Stimulated activated CD8-positive, alpha-beta memory T cell treated with anti-CD3 and anti-CD28 coated beads, Interleukin-7, amount 100 ng/mL, for 48 hours (primary cell): ENCODE data around the gene AIRE.

Experiments used
- DNase-seq, 2 donors: peaks; one replicate each; pipeline ENCODE4 v3.0.0-alpha.2; 2020; ENCODE audit warnings: low read depth in 1 of 2; ENCODE audit errors: extremely low read depth in 1 of 2

Gene AIRE

DNA sequence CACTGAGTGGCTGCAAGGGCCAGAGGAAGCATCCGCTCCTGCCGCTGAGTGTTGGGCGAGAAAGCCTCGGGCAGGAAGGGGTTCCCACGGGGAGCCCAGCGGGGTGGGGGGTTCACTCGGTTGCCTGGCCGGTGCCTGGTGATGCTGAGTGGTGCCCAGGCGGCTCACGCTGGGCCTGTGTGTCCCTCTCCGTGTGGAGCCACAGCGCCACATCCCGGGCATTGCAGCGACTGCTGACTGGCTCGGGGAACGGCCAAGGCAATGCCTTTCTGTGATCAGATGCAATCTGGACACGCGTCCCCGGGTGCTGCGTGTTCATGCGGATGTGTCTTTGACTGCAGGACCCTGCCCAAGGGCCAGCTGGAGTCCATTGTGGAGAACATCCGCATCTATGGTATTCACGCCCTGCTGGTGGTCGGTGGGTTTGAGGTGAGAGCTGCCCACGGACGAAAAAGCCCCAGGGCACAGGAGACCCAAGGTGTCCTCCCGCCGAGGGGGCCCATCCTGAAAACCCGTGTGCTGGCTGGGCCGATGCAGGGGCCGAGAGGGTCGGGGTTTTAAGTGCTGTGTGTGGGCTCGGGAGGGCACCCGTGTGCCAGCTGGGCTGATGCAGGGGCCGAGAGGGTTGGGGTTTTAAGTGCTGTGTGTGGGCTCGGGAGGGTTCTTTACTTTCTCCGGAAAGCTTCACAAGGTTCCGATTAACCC lies 37.1 kb downstream of the AIRE start:
- DNase-seq, result no peak

DNA sequence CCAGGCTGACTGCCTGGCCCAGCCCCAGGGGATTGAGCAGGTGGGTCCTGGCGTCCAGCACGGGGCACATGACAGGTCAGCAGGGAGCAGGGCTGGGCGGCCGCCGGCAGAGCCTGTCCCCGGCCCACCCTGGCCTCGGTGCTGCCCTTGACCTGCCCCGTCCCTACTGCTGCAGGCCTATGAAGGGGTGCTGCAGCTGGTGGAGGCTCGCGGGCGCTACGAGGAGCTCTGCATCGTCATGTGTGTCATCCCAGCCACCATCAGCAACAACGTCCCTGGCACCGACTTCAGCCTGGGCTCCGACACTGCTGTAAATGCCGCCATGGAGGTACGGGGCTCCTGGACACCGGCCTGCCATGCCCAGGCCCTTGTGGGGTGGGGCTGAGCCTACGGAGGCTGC lies 37.9 kb downstream of the AIRE start:
- no peak for DNase-seq

DNA sequence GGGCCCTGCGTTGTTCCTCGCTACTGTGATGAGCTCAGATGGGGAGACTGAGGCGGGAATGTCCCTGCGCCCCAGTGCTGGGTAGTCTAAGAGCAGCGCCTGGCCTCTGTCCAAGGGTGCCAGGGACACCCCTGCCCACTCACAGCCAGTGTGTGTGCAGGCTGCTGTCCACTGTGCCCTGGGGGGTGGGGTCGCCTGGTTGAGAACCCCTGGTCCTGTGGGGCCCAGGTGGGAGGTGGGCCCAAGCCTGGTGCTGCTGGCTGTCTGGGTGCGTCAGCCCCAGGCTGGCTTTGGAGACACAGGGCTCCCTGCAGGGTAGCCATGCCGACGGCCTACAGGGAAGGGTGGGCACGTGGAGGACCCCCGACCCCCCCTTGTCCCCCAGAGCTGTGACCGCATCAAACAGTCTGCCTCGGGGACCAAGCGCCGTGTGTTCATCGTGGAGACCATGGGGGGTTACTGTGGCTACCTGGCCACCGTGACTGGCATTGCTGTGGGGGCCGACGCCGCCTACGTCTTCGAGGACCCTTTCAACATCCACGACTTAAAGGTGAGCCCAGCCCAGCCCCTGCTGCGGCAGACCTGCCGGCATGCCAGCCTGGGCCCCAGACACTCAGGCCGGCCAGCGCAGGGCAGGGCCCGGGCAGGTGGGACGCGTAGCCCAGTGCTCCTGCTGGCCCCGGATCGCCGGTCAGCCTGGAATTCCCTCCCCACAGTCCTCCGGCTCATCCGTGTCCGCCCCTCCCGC lies 38.6 kb downstream of the AIRE start:
- no peak for DNase-seq

DNA sequence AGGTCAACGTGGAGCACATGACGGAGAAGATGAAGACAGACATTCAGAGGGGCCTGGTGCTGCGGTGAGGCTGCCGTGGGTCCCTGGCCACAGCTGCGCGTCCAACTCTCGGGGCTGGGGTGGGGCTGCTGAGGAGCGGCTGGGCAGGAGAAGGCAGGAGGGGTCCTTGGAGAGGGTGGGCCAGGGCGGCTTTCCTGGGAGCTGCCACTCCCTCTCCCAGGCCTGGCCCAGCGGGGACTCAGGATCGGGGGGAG lies 39.1 kb downstream of the AIRE start:
- DNase-seq, result no peak

DNA sequence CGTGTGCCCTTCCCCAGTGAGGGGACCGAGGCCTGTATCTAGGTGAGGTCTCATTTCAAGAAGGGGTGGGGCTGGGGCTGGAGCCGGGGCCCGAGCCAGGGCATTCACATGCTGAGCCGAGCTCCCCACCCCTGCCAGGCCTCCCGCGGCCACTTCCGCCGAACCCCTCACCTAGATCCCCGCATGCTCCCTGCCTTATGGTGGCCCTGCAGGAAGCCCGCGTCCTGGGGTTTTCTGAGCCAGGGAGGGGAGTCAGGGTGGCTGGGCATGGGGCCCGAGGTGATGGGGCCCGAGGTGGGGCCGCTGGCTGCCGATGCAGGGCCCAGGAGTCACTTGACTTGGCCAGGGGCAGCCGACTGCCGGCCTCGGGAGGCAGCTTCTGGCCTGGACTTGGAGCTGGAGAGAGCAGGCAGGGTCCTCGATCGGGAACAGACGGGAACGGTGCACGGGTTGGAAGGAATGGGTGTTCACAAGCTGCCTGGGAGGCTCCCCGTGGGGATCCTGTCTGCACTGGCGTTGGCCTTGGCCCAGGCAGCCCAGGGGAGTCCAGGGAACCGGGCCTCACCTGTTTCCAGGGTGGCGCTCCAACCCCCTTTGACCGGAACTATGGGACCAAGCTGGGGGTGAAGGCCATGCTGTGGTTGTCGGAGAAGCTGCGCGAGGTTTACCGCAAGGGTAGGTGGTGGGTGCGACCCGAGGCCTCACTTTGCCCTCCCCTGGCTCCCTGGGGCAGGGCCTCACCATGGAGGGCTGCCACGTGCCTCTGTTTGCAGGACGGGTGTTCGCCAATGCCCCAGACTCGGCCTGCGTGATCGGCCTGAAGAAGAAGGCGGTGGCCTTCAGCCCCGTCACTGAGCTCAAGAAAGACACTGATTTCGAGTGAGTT lies 40.0 kb downstream of the AIRE start:
- DNase-seq, result no peak

DNA sequence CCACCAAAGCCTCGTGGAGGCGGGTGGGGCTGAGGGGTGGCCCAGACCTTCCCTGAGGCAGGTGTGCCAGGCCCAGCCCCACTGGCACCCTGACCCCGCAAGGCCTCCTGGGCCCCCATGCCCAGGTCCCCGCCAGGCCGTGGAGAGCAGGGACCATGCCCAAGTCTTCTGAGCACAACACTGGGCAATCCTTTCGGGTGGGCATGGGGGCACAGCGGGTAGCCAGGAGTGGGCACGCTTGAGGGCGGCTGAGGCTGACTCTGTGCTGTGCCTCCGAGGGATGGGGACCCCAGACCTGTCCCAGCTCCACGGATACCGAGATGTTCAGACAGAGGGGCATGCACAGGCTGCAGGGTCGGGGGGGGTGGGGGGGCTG lies 40.6 kb downstream of the AIRE start:
- no peak for DNase-seq

DNA sequence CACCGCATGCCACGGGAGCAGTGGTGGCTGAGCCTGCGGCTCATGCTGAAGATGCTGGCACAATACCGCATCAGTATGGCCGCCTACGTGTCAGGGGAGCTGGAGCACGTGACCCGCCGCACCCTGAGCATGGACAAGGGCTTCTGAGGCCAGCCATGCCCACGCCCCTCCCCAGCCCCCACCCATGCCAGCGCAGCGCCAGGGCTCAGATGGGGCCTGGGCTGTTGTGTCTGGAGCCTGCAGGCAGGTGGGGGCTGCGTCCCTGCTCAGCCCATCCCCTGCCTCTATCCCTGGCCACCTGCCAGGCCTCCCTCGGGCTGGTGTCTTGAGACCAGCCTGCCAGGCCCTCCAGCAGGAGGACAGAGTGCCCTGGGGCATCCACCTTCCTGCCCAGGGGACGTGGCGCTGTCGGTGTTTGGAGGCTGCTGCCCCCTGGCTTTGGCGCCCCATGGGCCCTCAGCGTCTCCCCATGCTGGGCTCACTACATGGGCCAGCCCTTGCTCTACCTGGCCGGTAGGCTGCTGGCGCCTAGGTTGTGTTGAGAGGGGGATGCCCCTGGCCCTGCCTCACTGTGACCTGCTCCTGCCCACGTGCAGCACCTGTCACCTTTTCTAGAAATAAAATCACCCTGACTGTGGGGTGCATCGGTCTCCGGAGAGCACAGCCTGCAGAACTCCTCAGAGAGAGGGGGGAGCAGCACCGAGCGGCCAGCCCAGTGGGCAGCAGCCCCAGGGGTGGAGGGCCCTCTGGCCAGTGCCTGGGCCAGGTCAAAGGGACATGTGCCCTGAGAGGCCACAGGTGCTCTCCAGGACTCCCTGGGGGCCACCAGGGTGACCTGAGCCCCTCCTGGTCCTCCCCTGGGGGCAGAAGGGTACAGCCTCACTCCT lies 41.3 kb downstream of the AIRE start:
- DNase-seq, result no peak

DNA sequence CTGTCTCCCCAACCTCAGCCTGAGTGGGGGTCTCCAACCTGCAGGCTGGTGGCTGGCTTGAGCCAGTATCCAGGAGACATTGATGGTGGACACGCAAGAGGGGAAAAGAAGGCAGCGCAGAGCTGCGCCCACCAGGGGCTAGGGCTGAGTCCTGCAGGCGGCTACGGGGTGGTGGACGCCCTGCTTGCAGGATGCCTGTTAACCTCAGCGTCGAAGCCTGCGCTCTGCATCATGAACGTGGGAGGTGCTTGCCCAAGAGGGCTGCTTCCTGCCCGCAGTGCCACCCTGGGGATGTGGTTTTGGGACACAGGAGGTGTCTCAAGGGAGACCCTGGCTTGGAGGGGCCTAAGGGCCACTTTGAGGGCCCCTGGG lies 41.9 kb downstream of the AIRE start:
- no peak for DNase-seq

DNA sequence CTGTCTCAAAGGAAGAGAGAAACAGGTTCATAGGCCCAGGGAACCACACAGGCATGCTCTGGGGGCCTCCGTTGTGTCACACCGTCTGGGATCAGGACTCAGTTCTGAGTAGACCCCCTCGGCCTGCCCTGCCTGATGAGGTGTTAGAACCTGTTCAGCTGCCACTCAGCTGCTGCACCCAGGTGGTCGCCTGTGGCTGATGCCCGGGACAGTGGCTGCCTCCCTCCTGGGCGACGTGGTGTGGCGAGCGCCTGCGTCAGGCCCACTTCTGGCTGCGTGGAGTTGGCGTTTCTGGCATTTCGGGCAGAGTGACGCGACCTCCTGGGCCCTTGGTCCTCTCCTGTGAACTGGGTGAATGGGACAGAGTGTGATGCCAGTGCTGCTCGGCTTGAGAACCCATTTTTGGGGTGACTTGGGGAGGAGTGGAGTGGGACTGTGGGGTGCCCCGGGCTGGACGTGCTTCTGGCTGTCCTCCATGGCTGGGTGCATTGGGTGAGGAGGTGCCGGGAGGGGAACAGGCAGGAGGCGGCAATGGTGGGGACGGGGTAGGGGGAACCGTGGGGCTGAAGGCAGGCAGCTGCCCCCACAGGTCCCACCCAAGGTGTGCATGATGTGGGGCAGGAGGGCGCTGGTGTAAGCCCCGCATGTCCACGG lies 42.7 kb downstream of the AIRE start:
- DNase-seq, result no peak

DNA sequence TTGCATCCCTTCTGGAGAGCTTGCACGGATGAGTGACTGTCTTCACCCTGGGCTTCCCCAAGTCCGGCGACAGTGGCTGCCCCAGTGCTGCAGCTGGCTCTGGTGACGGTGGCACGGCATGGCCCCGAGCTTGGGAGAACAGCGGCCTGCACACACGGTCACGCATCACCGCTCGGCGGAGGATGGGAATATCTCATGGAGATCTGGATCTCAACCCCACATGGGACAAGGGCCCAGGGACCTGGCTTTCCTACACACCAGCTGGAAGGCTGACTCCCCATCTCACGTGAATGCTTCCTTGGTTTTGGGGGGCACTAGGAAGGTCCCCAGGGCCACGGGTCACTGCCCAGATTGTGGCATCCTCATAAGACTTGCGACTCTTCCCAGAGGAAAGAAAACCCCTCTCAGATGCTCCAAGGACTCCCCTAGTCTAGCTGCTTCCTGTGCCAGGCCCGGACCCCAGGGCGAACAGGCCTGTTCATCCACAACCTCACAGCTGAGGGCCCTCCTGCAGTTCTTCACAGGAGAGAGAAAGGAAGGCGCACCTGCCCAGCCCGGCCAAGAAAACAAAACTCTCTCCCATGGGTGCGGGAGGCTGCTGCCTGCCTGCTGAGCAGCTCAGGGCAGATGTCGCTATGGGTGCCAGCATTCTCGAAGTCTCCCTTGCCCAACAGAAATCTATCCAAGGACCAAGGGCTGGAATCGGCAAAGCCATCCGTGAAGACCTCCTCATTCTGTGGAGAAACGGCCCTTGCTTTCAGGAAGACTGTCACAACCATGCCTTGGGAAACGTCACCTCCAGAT lies 43.6 kb downstream of the AIRE start:
- no peak for DNase-seq

DNA sequence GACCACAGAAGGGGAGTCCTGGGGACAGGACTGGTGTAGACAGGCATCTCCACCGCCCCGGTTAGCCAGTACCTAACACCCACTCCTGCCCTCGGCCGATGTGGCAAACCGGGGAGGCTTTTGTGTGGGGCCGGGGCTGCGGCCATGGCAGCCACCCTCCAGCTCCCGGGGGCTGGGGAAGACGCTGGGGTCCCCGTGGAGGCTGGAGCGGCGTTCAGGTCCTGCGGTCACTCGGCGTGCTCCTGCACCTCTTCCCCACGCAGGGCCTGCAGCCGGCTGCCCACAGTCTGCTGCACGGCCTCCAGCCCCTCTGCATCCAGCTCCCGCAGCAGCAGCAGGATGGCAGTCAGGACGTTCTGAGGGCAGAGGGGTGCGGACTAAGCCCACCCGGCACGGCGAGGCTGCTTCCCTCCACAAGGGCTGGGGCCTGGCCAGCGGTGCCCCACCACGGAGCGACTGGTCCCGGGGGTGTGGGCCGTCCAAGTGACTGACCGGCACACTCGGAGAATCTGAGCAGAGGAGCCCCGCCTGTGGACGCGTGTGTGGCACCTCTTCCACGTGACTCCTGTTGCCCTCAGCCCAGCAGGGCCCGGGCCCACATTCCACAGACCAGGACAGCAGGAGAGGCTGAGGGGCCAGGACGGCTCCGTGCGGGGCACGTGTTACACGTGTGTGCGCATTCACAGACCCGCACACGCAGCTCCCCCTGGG lies 44.5 kb downstream of the AIRE start:
- DNase-seq, result no peak

DNA sequence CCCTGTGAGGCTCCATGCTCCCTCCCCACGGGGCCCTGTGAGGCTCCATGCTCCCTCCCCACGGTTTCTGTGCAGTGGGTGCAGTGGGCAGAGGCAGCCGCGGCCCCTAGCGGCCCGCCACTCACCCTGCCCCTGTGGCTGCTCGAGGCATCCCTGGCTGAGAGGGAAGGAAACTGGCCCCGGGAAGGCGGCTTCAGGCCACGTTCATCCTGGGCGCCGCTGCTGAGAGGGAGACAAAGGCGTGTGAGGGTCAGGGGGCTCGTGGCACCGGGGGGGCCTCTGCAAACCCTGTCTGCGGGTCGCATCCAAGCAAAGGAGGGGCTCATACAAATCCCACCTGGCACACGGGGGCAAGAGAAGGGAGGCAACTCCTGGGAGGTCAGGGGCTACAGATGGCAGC lies 45.0 kb downstream of the AIRE start:
- DNase-seq, result no peak

DNA sequence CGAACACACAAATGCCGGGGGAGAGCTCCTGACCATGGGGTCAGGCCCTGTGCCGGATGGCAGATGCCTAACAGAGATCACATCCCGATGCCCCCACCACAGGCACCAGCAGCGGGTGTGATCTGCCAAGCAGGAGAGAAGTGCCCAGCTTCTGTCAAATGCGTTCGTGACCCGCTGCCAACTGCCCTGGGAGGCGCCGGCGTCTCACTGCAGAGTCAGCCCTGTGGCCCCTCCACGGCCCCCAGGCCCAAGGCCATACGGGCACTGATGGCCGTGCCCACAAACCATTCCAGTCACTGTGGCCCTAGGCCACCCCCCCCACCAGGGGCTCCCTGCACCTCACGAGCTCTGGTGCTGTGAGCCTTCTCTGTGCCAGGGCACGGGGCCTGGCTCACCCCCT lies 45.5 kb downstream of the AIRE start:
- no peak for DNase-seq

DNA sequence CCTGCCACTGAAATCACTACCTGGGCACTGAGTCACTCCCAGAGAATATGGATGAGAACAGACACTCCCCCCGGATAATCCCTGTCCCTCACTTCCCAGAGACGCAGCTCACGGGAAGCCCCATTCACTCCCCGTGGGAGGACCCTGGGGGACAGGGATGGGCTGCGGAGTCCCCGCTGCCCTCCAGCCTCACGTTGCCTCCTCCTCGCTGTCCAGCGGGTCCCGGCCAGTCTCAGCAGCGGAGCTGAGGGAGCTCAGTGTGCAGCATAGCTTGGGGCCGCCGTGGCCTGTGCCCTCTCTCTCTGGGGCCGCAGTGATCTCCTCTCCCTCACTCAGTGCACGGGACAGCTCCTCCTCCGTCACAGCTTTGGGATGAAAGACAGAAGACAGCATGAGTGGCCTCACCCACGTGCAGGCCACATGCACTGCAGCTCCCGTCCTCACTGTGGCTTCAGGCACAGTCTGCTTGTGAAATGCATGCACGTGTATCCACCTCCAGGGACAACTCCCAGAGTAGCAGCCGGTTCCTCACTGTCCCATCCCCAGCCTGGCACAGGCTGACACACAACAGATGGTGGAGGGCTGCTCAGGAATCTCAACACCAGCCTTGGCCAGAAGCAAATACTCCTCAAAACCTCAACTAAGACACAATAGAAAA lies 46.1 kb downstream of the AIRE start:
- DNase-seq, result no peak

DNA sequence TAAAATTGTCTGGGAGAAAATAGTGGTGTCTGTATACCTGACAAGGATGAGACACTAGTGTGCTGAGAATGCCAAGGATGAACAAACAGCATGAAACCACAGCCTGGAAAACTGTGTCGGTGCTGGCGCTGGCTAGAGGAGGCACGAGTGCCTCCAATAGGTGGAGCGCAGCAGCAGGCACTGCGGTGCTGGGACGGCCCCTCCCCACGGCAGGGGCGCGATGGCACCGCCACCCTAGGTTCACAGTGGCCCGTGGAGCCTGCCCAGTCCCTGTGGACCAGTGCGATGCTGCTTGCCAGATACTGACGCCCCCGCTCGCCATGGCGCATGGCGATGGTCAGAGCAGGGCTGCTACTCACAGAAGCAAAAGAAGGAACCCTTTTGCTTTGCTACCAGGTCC lies 46.7 kb downstream of the AIRE start:
- no peak for DNase-seq

DNA sequence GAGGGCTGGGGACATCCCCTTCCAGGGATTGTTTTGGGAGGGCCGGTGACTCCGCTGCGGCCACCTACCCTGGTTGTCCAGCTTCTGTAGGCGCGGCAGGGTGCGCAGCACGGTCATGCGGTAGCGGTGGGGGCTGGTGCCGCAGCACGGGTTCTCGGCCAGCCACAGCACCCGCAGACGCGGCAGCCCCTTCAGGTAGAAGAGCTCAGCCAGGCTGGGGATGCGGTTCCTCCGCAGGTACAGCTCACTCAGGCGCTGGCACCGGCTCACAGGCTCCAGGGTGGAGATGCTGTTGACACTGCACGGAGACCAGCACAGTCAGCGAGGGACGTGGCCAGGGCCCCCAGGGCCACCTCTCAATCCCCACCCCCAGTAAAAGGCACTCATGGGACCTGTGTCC lies 47.3 kb downstream of the AIRE start:
- DNase-seq, result no peak

DNA sequence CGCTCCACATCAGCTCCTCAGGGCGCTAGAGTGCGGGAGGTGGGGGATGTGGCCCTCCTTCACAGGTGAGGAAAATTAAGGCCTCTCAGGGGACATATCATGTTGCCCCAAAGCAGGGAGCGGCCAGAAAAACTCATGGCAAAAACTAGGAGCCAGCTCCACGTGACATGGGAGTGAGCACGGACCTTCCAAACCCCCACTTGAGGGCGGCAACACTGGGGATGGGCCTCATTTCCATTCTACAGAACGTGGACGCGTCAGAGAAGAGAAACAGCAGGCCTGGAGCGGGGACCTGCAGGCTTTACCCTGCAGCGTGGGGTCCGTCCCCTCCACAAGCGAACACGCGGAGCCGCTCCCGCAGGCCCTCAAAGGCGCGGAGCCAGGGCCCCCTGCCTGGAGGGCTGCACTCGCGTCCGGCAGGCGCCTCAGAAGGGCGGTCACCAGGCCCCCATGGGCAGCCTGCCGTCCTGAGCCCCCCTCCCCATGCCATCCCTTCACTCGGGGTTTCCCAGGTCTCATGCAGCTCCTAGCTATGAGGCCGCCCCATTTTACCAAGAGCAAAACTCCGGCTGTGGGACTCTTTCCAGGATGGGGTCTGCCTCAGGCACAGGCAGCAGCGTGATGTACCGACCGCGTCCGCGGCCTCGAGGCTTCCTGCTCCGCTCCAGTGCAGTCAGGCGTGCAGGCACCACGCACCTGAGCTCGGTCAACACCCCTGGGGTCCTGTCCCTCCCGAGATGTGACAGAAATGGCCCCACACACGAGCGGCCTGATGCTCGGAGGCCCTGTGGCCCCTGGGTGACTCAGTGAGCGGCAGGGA lies 48.0 kb downstream of the AIRE start:
- DNase-seq, result no peak
